Liver (tissue), 9 donors: ENCODE results near the gene IFITM10. TPM values are rescaled to one million over a fixed set of nuclear protein-coding genes. Genes with fewer than 3 reads are reported as not detected.

Experiments
- DNase-seq: peaks from one replicate; pipeline ENCODE4 v3.0.0-alpha.2; 2017; ENCODE audit warnings: low spot score
- H3K27ac ChIP-seq, 2 donors: one replicate each; pipeline ENCODE4 v1.7.0; 2013; ENCODE audit warnings: inconsistent platforms in 2 of 2, low read length in 2 of 2, control low read depth in 1 of 2, low read depth in 1 of 2, mild to moderate bottlenecking in 1 of 2
- H3K27me3 ChIP-seq, 4 donors: one replicate each; pipeline versions ENCODE4 v1.6.1 to v1.7.0; 2013; ENCODE audit warnings: low read length in 3 of 4, inconsistent platforms in 1 of 4, mild to moderate bottlenecking in 1 of 4, moderate library complexity in 1 of 4; ENCODE audit not compliant: control insufficient read depth in 4 of 4, insufficient read depth in 4 of 4
- H3K36me3 ChIP-seq, 4 donors: one replicate each; pipeline versions ENCODE4 v1.6.1 to v1.7.0; 2013; ENCODE audit warnings: low read length in 3 of 4, mild to moderate bottlenecking in 3 of 4, low read depth in 1 of 4, moderate library complexity in 1 of 4; ENCODE audit not compliant: control insufficient read depth in 4 of 4, insufficient read depth in 3 of 4
- H3K4me1 ChIP-seq, 4 donors: one replicate each; pipeline versions ENCODE4 v1.6.1 to v1.7.0; 2013; ENCODE audit warnings: low read length in 3 of 4, mild to moderate bottlenecking in 3 of 4, moderate library complexity in 1 of 4; ENCODE audit not compliant: control insufficient read depth in 4 of 4, insufficient read depth in 4 of 4
- H3K4me3 ChIP-seq, 3 donors: one replicate each; pipeline versions ENCODE4 v1.6.1 to v1.7.0; 2013; ENCODE audit warnings: low read length in 3 of 3, control low read depth in 1 of 3, low read depth in 1 of 3, mild to moderate bottlenecking in 1 of 3
- H3K9ac ChIP-seq, 2 donors: one replicate each; pipeline ENCODE4 v1.7.0; 2013; ENCODE audit warnings: low read length in 2 of 2, mild to moderate bottlenecking in 2 of 2, moderate library complexity in 2 of 2, control low read depth in 1 of 2, low read depth in 1 of 2
- H3K9me3 ChIP-seq, 4 donors: one replicate each; pipeline versions ENCODE4 v1.6.1 to v1.7.0; 2013; ENCODE audit warnings: low read length in 3 of 4; ENCODE audit not compliant: control insufficient read depth in 4 of 4
- EGR1 ChIP-seq, 2 donors: IDR thresholded peaks; 2 replicates each; pipeline ENCODE4 v1.6.1; 2016 to 2018; ENCODE audit warnings: antibody characterized with exemption in 2 of 2, low read depth in 2 of 2
- FOXA1 ChIP-seq: IDR thresholded peaks from 2 replicates; pipeline ENCODE4 v1.6.1; 2016; ENCODE audit warnings: antibody characterized with exemption
- FOXA2 ChIP-seq: IDR thresholded peaks from 2 replicates; pipeline ENCODE4 v1.6.1; 2016; ENCODE audit warnings: antibody characterized with exemption
- GABPA ChIP-seq, 2 donors: IDR thresholded peaks in 1 of 2; conservative IDR thresholded peaks in 1 of 2; 2 replicates each; pipeline ENCODE4 v1.6.1; 2016; ENCODE audit warnings: antibody characterized with exemption in 2 of 2, mild to moderate bottlenecking in 1 of 2, moderate library complexity in 1 of 2
- HNF4A ChIP-seq, 2 donors: conservative IDR thresholded peaks; 2 replicates each; pipeline ENCODE4 v1.6.1; 2016; ENCODE audit warnings: antibody characterized with exemption in 2 of 2, mild to moderate bottlenecking in 2 of 2
- HNF4G ChIP-seq: IDR thresholded peaks from 2 replicates; pipeline ENCODE4 v1.6.1; 2016; ENCODE audit warnings: antibody characterized with exemption
- JUND ChIP-seq, 2 donors: IDR thresholded peaks; 2 replicates each; pipeline ENCODE4 v1.6.1; 2016; ENCODE audit warnings: antibody characterized with exemption in 2 of 2
- NR2F2 ChIP-seq: IDR thresholded peaks from 2 replicates; pipeline ENCODE4 v1.6.1; 2016; ENCODE audit warnings: antibody characterized with exemption
- RAD21 ChIP-seq, 2 donors: IDR thresholded peaks; 2 replicates each; pipeline ENCODE4 v1.6.1; 2016; ENCODE audit warnings: antibody characterized with exemption in 2 of 2, mild to moderate bottlenecking in 2 of 2
- RXRA ChIP-seq, 2 donors: IDR thresholded peaks; 2 replicates each; pipeline ENCODE4 v1.6.1; 2017 to 2018; ENCODE audit warnings: antibody characterized with exemption in 2 of 2, mild to moderate bottlenecking in 1 of 2
- SP1 ChIP-seq: IDR thresholded peaks from 2 replicates; pipeline ENCODE4 v1.6.1; 2018; ENCODE audit warnings: antibody characterized with exemption, mild to moderate bottlenecking
- TAF1 ChIP-seq: conservative IDR thresholded peaks from 2 replicates; pipeline ENCODE4 v1.6.1; 2016; ENCODE audit warnings: antibody characterized with exemption, mild to moderate bottlenecking
- YY1 ChIP-seq: IDR thresholded peaks from 2 replicates; pipeline ENCODE4 v1.6.1; 2016; ENCODE audit warnings: antibody characterized with exemption, mild to moderate bottlenecking
- WGBS: extraction: QIAGEN DNeasy Blood & Tissue Kit; methylation state at CpG from one replicate; pipeline ENCODE4 v1.1.7; 2013; 5-methylcytosine and 5-hydroxymethylcytosine counted together
- polyA plus RNA-seq, 2 donors: library from polyadenylated mRNA; stranded (reverse) in 1 of 2; unstranded in 1 of 2; fragments of 200-250 nt in 1 of 2; fragments of >200 nt in 1 of 2; fragmentation: Nextera tagmentation in 1 of 2; extraction: Ambion mirVana in 1 of 2; gene quantifications; one replicate each; pipeline versions ENCODE4 v1.2.1 to v1.2.3, GENCODE V29; 2013 to 2015
- total RNA-seq, 2 donors: library from RNA; depleted of rRNA; stranded (reverse); fragments of >200 nt; gene quantifications; one replicate each; pipeline ENCODE4 v1.2.3, GENCODE V29; 2014
- TF ChIP-seq, protein P1 (sequence below): IDR thresholded peaks from 2 replicates; pipeline ENCODE4 v1.6.1; 2016; ENCODE audit warnings: antibody characterized with exemption
- TF ChIP-seq, protein P2 (sequence below): fragments of 150-350 bp; IDR thresholded peaks from 2 replicates; pipeline ENCODE4 v1.5.1; 2017; ENCODE audit warnings: improper control_type of control experiment, low read depth, low read length; ENCODE audit not compliant: missing input control
- TF ChIP-seq, protein P3 (sequence below): IDR thresholded peaks from 2 replicates; pipeline ENCODE4 v1.6.1; 2016; ENCODE audit warnings: antibody characterized with exemption
- TF ChIP-seq, protein P4 (sequence below): IDR thresholded peaks from 2 replicates; pipeline ENCODE4 v1.6.1; 2016; ENCODE audit warnings: antibody characterized with exemption, mild to moderate bottlenecking
- TF ChIP-seq, protein P5 (sequence below): IDR thresholded peaks from 2 replicates; pipeline ENCODE4 v1.6.1; 2016; ENCODE audit warnings: antibody characterized with exemption
- donor health status: healthy.
- donor health status: healthy.
- donor health status: healthy.
- donor health status: healthy.
- donor health status: healthy.

The IFITM10 gene
- total and polyA plus RNA-seq, 4 donors = 0.14 to 8.5 (median 1.8) TPM

DNA sequence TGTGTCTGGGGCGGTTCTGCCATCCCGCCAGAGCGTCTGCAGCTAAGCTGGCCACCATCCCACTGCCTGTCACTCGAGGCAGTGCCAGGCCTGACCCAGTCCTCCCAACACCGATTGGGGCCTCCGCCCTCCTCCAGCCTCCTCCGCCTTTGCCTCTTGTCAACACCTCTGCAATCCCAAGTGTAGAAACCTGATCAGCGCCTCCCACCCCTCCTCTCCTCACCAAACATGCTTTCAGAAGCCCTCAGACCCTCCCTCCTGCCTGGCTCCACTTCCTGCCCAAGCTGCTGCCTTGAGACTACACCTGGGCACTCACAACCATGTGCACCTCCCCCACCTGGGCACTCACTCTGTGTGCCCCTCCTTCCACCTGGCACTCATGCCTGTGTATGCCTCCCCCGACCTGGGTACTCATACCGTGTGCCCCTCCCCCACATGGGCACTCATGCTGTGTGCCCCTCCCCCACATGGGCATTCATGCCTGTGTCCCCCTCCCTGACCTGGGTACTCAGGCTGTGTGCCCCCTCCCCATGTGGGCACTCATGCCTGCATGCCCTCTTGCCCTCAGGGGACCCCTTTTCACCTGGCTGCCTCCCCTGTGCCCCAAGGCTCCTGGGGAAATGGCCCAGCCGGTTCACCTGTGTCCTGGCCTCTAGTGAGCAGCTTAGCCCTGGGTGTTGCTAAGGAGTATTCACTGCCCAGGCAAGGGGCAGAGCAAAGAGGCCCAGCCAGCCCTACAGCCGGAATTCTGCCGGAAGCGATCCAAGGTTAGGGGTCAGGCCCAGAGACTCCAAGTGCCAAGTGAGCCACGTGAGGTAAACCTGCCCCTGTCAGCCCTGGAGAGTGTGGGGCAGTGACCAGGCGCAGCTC lies 5.5 kb upstream of the IFITM10 start (continued):
- no peak for TF ChIP-seq EGR1 (IDR thresholded peaks at IDR 0.05; ENCODE audit: low read depth in 2 of 2)
- no peak for TF ChIP-seq FOXA1
- peak in 1 of 2 donors; percentile 42 for TF ChIP-seq HNF4A (conservative IDR thresholded peaks at IDR 0.05)

DNA sequence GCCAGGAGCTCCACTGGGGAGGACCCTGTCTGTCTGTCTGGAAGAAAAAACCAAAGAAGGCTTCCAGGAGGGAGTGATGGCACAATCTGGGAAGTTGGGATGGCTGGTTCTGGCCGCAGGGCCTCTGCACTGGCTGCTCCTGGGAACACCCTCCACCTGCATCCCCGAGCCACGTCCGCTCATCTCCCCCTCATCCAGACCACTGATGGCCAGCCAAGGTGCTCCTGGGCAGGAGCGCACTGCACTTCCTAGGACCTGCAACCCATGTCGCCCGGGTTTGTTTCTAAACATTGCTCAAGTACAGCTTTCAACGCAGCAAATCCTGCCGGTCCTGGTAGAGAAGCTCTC lies 4.9 kb upstream of the IFITM10 start:
- no peak overlapping the region for H3K27ac ChIP-seq
- no peak for DNase-seq
- no peak overlapping the region for H3K4me3 ChIP-seq
- no peaks in the 10 kb centered on the region for H3K27me3 ChIP-seq
- H3K4me1 ChIP-seq = peaks cover 14 to 56% (median 34%) of the 10 kb centered on the region in 4 donors
- H3K9me3 ChIP-seq = no peaks in the 10 kb centered on the region
- peaks cover 0 to 35% (median 23%) of the 10 kb centered on the region in 4 donors for H3K36me3 ChIP-seq
- WGBS = 76% methylated on average over 9 of the region's 9 CpGs
- TF ChIP-seq FOXA1 = no peak
- TF ChIP-seq HNF4G = no peak
- TF ChIP-seq, protein P1, sequence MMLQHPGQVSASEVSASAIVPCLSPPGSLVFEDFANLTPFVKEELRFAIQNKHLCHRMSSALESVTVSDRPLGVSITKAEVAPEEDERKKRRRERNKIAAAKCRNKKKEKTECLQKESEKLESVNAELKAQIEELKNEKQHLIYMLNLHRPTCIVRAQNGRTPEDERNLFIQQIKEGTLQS = no peak
- TF ChIP-seq TAF1 = no peak
- no peak for TF ChIP-seq EGR1 (IDR thresholded peaks at IDR 0.05; ENCODE audit: low read depth in 2 of 2)
- TF ChIP-seq, protein P2, sequence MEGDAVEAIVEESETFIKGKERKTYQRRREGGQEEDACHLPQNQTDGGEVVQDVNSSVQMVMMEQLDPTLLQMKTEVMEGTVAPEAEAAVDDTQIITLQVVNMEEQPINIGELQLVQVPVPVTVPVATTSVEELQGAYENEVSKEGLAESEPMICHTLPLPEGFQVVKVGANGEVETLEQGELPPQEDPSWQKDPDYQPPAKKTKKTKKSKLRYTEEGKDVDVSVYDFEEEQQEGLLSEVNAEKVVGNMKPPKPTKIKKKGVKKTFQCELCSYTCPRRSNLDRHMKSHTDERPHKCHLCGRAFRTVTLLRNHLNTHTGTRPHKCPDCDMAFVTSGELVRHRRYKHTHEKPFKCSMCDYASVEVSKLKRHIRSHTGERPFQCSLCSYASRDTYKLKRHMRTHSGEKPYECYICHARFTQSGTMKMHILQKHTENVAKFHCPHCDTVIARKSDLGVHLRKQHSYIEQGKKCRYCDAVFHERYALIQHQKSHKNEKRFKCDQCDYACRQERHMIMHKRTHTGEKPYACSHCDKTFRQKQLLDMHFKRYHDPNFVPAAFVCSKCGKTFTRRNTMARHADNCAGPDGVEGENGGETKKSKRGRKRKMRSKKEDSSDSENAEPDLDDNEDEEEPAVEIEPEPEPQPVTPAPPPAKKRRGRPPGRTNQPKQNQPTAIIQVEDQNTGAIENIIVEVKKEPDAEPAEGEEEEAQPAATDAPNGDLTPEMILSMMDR = no peak
- no peak for TF ChIP-seq JUND (IDR thresholded peaks at IDR 0.05)
- TF ChIP-seq, protein P3, sequence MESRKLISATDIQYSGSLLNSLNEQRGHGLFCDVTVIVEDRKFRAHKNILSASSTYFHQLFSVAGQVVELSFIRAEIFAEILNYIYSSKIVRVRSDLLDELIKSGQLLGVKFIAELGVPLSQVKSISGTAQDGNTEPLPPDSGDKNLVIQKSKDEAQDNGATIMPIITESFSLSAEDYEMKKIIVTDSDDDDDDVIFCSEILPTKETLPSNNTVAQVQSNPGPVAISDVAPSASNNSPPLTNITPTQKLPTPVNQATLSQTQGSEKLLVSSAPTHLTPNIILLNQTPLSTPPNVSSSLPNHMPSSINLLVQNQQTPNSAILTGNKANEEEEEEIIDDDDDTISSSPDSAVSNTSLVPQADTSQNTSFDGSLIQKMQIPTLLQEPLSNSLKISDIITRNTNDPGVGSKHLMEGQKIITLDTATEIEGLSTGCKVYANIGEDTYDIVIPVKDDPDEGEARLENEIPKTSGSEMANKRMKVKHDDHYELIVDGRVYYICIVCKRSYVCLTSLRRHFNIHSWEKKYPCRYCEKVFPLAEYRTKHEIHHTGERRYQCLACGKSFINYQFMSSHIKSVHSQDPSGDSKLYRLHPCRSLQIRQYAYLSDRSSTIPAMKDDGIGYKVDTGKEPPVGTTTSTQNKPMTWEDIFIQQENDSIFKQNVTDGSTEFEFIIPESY = no peak
- no peak for TF ChIP-seq SP1
- TF ChIP-seq, protein P4, sequence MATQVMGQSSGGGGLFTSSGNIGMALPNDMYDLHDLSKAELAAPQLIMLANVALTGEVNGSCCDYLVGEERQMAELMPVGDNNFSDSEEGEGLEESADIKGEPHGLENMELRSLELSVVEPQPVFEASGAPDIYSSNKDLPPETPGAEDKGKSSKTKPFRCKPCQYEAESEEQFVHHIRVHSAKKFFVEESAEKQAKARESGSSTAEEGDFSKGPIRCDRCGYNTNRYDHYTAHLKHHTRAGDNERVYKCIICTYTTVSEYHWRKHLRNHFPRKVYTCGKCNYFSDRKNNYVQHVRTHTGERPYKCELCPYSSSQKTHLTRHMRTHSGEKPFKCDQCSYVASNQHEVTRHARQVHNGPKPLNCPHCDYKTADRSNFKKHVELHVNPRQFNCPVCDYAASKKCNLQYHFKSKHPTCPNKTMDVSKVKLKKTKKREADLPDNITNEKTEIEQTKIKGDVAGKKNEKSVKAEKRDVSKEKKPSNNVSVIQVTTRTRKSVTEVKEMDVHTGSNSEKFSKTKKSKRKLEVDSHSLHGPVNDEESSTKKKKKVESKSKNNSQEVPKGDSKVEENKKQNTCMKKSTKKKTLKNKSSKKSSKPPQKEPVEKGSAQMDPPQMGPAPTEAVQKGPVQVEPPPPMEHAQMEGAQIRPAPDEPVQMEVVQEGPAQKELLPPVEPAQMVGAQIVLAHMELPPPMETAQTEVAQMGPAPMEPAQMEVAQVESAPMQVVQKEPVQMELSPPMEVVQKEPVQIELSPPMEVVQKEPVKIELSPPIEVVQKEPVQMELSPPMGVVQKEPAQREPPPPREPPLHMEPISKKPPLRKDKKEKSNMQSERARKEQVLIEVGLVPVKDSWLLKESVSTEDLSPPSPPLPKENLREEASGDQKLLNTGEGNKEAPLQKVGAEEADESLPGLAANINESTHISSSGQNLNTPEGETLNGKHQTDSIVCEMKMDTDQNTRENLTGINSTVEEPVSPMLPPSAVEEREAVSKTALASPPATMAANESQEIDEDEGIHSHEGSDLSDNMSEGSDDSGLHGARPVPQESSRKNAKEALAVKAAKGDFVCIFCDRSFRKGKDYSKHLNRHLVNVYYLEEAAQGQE = no peak
- TF ChIP-seq NR2F2 = no peak
- TF ChIP-seq RAD21 (IDR thresholded peaks at IDR 0.05) = no peak
- TF ChIP-seq RXRA (IDR thresholded peaks at IDR 0.05) = no peak
- TF ChIP-seq YY1 = no peak
- TF ChIP-seq GABPA (IDR thresholded peaks at IDR 0.05 in 1 of 2, conservative IDR thresholded peaks at IDR 0.05 in 1 of 2) = no peak
- no peak for TF ChIP-seq HNF4A (conservative IDR thresholded peaks at IDR 0.05)
- no peak for TF ChIP-seq FOXA2
- TF ChIP-seq, protein P5, sequence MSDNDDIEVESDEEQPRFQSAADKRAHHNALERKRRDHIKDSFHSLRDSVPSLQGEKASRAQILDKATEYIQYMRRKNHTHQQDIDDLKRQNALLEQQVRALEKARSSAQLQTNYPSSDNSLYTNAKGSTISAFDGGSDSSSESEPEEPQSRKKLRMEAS = no peak
- H3K9ac ChIP-seq = no peak overlapping the region
